Measurements from ENCODE around the gene KLK13. TPM values are rescaled to one million over a fixed set of nuclear protein-coding genes. Genes with fewer than 3 reads are reported as not detected.

KLK13 gene
- total RNA-seq, 1 donor from 2014 or later: not detected

DNA sequence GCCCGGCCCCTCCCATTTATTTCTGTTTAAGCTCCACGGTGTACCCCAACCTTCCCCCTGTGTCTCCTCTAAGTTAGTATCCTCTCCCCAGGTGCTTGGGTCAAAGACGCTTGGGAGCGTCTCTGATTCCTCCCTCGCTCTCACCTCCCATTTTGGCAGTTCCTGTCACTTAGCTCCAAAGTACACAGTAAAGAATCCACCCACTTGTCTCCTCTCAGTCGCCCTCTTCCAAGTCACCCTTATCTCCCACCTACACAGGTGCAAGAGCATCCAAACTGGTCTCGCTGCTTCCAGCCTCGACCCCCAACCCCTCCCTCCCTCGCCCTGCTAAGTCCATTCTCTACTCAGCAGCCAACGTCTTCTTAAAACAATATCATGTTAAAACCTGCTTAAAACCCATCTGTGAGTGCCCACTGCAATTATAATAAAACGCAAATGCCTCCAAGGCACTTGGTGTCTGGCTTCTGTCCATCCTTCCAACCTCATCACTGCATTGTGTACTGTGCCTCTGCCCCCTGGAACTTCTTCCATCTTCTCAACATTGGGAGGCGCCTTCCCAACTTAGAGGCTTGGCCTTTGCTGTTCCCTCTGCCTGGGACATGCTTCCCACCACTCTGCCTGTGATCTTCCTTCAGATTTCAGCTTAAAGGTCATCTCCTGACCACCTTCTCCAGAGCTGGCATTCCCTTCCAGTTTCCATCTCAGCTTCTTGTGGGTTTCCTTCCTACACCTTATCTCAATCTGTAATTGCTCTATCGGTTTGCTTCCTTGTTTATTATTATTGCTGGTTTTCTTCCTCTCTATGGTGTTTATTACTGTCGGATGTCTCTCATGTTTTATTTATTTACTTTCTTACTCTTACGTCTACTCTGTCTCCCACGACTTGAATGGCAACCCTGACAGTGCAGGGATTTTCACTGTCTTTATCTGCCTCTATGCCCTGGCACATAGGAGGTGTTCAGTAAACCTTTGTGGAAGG is 27.3 kb upstream of the KLK13 start:
- TF ChIP-seq EZH2 (IDR thresholded peaks at IDR 0.05) (no peak), EZH2phosphoT487 (IDR thresholded peaks at IDR 0.05) (no peak)
- TF ChIP-seq, protein P1, sequence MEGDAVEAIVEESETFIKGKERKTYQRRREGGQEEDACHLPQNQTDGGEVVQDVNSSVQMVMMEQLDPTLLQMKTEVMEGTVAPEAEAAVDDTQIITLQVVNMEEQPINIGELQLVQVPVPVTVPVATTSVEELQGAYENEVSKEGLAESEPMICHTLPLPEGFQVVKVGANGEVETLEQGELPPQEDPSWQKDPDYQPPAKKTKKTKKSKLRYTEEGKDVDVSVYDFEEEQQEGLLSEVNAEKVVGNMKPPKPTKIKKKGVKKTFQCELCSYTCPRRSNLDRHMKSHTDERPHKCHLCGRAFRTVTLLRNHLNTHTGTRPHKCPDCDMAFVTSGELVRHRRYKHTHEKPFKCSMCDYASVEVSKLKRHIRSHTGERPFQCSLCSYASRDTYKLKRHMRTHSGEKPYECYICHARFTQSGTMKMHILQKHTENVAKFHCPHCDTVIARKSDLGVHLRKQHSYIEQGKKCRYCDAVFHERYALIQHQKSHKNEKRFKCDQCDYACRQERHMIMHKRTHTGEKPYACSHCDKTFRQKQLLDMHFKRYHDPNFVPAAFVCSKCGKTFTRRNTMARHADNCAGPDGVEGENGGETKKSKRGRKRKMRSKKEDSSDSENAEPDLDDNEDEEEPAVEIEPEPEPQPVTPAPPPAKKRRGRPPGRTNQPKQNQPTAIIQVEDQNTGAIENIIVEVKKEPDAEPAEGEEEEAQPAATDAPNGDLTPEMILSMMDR (IDR thresholded peaks at IDR 0.05): no peak
- H3K4me1 Mint-ChIP-seq: peaks cover 2% of the 10 kb centered on the region

GRCh38 chr19:51091126-51091525 is 26.2 kb upstream of the KLK13 start:
- no peak overlapping the region for H3K4me3 Mint-ChIP-seq
- Histone ChIP-seq H3K4me2 (no peak overlapping the region), H3K36me3 (no peaks in the 10 kb centered on the region), H3K9me3 (ENCODE audit: low read depth) (no peaks in the 10 kb centered on the region), H3K4me1 (no peaks in the 10 kb centered on the region), H4K20me1 (ENCODE audit: low read depth) (no peaks in the 10 kb centered on the region), H3K27me3 (no peaks in the 10 kb centered on the region), H3K79me2 (ENCODE audit: low read depth) (no peaks in the 10 kb centered on the region), H3F3A (ENCODE audit: low read depth) (no peaks in the 10 kb centered on the region), H3K4me3 (no peak overlapping the region), H2AFZ (replicated peaks) (no peak overlapping the region), H3K27ac (no peak overlapping the region), H3K9ac (no peak overlapping the region)
- peaks cover 5% of the 10 kb centered on the region for H3K27me3 Mint-ChIP-seq (ENCODE audit: insufficient read depth, low read depth)
- H3K36me3 Mint-ChIP-seq: no peaks in the 10 kb centered on the region
- TF ChIP-seq EZH2 (IDR thresholded peaks at IDR 0.05) (no peak), EZH2phosphoT487 (IDR thresholded peaks at IDR 0.05) (no peak)
- TF ChIP-seq, protein P1 (IDR thresholded peaks at IDR 0.05): no peak
- H3K4me1 Mint-ChIP-seq: peaks cover 2% of the 10 kb centered on the region
- no peak overlapping the region for H3K27ac Mint-ChIP-seq
- no peaks in the 10 kb centered on the region for H3K9me3 Mint-ChIP-seq
- no peak for DNase-seq (ENCODE audit: low spot score)

More for the DNA sequence above, 27.3 kb upstream of the KLK13 start:
- Histone ChIP-seq H3K4me2 (no peak overlapping the region), H2AFZ (replicated peaks) (no peak overlapping the region), H3K79me2 (ENCODE audit: low read depth) (no peaks in the 10 kb centered on the region), H3K36me3 (no peaks in the 10 kb centered on the region), H3K4me1 (no peaks in the 10 kb centered on the region), H4K20me1 (ENCODE audit: low read depth) (peaks cover 5% of the 10 kb centered on the region), H3F3A (ENCODE audit: low read depth) (no peaks in the 10 kb centered on the region), H3K9me3 (ENCODE audit: low read depth) (no peaks in the 10 kb centered on the region), H3K27me3 (no peaks in the 10 kb centered on the region), H3K9ac (no peak overlapping the region), H3K27ac (no peak overlapping the region), H3K4me3 (no peak overlapping the region)
- Mint-ChIP-seq H3K9me3 (no peaks in the 10 kb centered on the region), H3K4me3 (no peak overlapping the region), H3K27ac (peak overlapping the region; percentile 51), H3K36me3 (no peaks in the 10 kb centered on the region), H3K27me3 (ENCODE audit: insufficient read depth, low read depth) (peaks cover 4% of the 10 kb centered on the region)
- no peak for DNase-seq (ENCODE audit: low spot score)

GRCh38 chr19:51090471-51090870 is 25.6 kb upstream of the KLK13 start:
- no peak overlapping the region for H3K4me2 ChIP-seq
- peaks cover 2% of the 10 kb centered on the region for H3K4me1 Mint-ChIP-seq

More at GRCh38 chr19:51090471-51090870, 25.6 kb upstream of the KLK13 start:
- Histone ChIP-seq H2AFZ (replicated peaks) (no peak overlapping the region), H4K20me1 (ENCODE audit: low read depth) (no peaks in the 10 kb centered on the region), H3K9ac (no peak overlapping the region), H3K4me3 (no peak overlapping the region), H3K27me3 (no peaks in the 10 kb centered on the region), H3K27ac (no peak overlapping the region), H3K79me2 (ENCODE audit: low read depth) (no peaks in the 10 kb centered on the region), H3F3A (ENCODE audit: low read depth) (no peaks in the 10 kb centered on the region), H3K4me1 (no peaks in the 10 kb centered on the region), H3K9me3 (ENCODE audit: low read depth) (no peaks in the 10 kb centered on the region), H3K36me3 (no peaks in the 10 kb centered on the region)
- H3K4me3 Mint-ChIP-seq: no peak overlapping the region
- H3K36me3 Mint-ChIP-seq: no peaks in the 10 kb centered on the region
- H3K27ac Mint-ChIP-seq: no peak overlapping the region
- peaks cover 6% of the 10 kb centered on the region for H3K27me3 Mint-ChIP-seq (ENCODE audit: insufficient read depth, low read depth)
- TF ChIP-seq EZH2 (IDR thresholded peaks at IDR 0.05): no peak
- TF ChIP-seq, protein P1 (IDR thresholded peaks at IDR 0.05): no peak
- TF ChIP-seq EZH2phosphoT487 (IDR thresholded peaks at IDR 0.05): no peak
- no peaks in the 10 kb centered on the region for H3K9me3 Mint-ChIP-seq
- DNase-seq (ENCODE audit: low spot score): no peak

All from neural progenitor cell (in vitro differentiated cells).